ENCODE data around the gene NARS2.
"Not testable (repeated sequence)": the region's sequence is repeated elsewhere in the genome, so short reads cannot be mapped to it uniquely, and the experiment has no call there.

NARS2 gene

GRCh38 chr11:78575478-78575877 is 814 bp upstream of the NARS2 start:
- no peak for DNase-seq

- no peak for DNase-seq
Measured at GRCh38 chr11:78573681-78574080, 983 bp downstream of the NARS2 start.

GRCh38 chr11:78573271-78573670 is 1.4 kb downstream of the NARS2 start:
- DNase-seq = no peak

GRCh38 chr11:78572394-78572793 is 2.3 kb downstream of the NARS2 start:
- no peak for DNase-seq

- DNase-seq = no peak
Measured at GRCh38 chr11:78570031-78570430, 4.6 kb downstream of the NARS2 start.

- no peak for DNase-seq
Measured at GRCh38 chr11:78567209-78567608, 7.5 kb downstream of the NARS2 start.

- DNase-seq = peak; percentile 66
Measured at GRCh38 chr11:78564490-78565467, 9.9 kb downstream of the NARS2 start.

- DNase-seq = not testable (repeated sequence)
Measured at GRCh38 chr11:78564037-78564436, 10.6 kb downstream of the NARS2 start.

GRCh38 chr11:78563090-78563489 is 11.6 kb downstream of the NARS2 start:
- not testable (repeated sequence) for DNase-seq

- no peak for DNase-seq
Measured at GRCh38 chr11:78562398-78562797, 12.3 kb downstream of the NARS2 start.

GRCh38 chr11:78560826-78561484 is 13.7 kb downstream of the NARS2 start:
- peak; percentile 79 for DNase-seq

GRCh38 chr11:78560153-78560552 is 14.5 kb downstream of the NARS2 start:
- DNase-seq = no peak

GRCh38 chr11:78557236-78557635 is 17.4 kb downstream of the NARS2 start:
- no peak for DNase-seq

GRCh38 chr11:78555592-78555991 is 19.1 kb downstream of the NARS2 start:
- no peak for DNase-seq

GRCh38 chr11:78552881-78553280 is 21.8 kb downstream of the NARS2 start:
- DNase-seq = no peak

GRCh38 chr11:78552139-78552538 is 22.5 kb downstream of the NARS2 start:
- not testable (repeated sequence) for DNase-seq

- no peak for DNase-seq
Measured at GRCh38 chr11:78551066-78551465, 23.6 kb downstream of the NARS2 start.

GRCh38 chr11:78549624-78550409 is 24.8 kb downstream of the NARS2 start:
- no peak for DNase-seq

GRCh38 chr11:78548911-78549590 is 25.6 kb downstream of the NARS2 start:
- no peak for DNase-seq

GRCh38 chr11:78547931-78548705 is 26.5 kb downstream of the NARS2 start:
- DNase-seq = no peak

- DNase-seq = no peak
Measured at GRCh38 chr11:78542007-78542406, 32.7 kb downstream of the NARS2 start.

- DNase-seq = no peak
Measured at GRCh38 chr11:78541537-78541936, 33.1 kb downstream of the NARS2 start.

Measured in MV-4-11 (cell line).